ENCODE data around the gene MAD2L1BP. TPM values are rescaled to one million over a fixed set of nuclear protein-coding genes. Genes with fewer than 3 reads are reported as not detected.
"Not testable (repeated sequence)": the region's sequence is repeated elsewhere in the genome, so short reads cannot be mapped to it uniquely, and the experiment has no call there.

The MAD2L1BP gene
- total RNA-seq, 2 donors from 2014 or later = 11.3 to 24.8 TPM

DNA sequence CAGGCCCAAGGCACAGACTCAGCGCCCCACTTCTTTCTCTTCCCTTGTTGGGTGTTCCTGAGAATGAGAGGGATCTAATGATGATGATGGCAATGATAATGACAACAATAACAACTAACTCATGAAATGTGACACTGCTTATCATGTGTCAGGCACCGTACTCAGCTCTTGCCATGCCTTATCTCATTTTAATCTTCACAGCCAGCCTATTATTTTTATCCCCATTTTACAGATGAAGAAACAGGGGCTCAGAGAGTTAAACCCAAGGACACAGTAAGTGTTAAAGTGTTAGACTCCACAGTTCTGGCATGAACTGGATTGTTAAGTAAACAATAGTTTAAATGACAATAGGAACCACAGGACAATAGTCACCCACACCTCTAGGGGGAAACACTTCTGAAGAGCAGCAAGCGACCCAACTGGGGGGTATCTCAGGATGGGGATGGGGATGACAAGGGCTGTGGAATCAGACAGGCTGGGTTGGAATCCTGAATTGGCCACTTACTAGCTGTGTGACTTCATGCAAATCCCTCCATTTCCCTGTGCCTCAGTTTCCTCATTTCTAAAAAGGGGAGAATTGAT lies 21.7 kb downstream of the MAD2L1BP start:
- H3K27ac ChIP-seq = no peak overlapping the region
- ATAC-seq (ENCODE audit: insufficient number of reproducible peaks, low FRiP score, low read depth) (no peak), DNase-seq (ENCODE audit: low spot score) (no peak)
- no peaks in the 10 kb centered on the region for H3K4me1 ChIP-seq (ENCODE audit: control insufficient read depth in 1 of 2, low read depth in 2 of 2)
- TF ChIP-seq, protein P1, sequence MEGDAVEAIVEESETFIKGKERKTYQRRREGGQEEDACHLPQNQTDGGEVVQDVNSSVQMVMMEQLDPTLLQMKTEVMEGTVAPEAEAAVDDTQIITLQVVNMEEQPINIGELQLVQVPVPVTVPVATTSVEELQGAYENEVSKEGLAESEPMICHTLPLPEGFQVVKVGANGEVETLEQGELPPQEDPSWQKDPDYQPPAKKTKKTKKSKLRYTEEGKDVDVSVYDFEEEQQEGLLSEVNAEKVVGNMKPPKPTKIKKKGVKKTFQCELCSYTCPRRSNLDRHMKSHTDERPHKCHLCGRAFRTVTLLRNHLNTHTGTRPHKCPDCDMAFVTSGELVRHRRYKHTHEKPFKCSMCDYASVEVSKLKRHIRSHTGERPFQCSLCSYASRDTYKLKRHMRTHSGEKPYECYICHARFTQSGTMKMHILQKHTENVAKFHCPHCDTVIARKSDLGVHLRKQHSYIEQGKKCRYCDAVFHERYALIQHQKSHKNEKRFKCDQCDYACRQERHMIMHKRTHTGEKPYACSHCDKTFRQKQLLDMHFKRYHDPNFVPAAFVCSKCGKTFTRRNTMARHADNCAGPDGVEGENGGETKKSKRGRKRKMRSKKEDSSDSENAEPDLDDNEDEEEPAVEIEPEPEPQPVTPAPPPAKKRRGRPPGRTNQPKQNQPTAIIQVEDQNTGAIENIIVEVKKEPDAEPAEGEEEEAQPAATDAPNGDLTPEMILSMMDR (IDR thresholded peaks at IDR 0.05) = no peak
- H3K27me3 ChIP-seq (replicated peaks; ENCODE audit: insufficient read depth) = no peaks in the 10 kb centered on the region
- no peaks in the 10 kb centered on the region for H3K36me3 ChIP-seq
- no peak overlapping the region for H3K4me3 ChIP-seq
- H3K9me3 ChIP-seq = no peaks in the 10 kb centered on the region

DNA sequence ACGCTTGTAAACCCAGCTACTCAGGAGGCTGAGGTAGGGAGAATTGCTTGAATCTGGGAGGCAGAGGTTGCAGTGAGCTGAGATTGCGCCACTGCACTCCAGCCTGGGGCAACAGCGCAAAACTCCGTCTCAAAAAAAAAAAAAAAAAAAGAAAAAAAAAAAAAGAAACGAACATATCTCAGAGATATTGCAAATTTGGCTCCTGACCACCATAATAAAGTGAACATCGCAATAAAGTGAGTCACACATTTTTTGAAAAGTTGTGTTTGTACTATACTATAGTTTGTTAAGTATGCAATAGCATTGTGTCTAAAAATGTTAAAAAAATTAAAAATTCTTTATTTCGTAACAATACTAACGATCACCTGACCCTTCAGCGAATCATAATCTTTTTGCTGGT lies 22.5 kb downstream of the MAD2L1BP start:
- Histone ChIP-seq H3K27me3 (replicated peaks; ENCODE audit: insufficient read depth) (no peaks in the 10 kb centered on the region), H3K4me3 (no peak overlapping the region), H3K4me1 (ENCODE audit: control insufficient read depth in 1 of 2, low read depth in 2 of 2) (no peaks in the 10 kb centered on the region), H3K27ac (no peak overlapping the region), H3K9me3 (no peaks in the 10 kb centered on the region), H3K36me3 (no peaks in the 10 kb centered on the region)
- TF ChIP-seq, protein P1 (IDR thresholded peaks at IDR 0.05) = no peak
- DNase-seq (ENCODE audit: low spot score) (no peak), ATAC-seq (ENCODE audit: insufficient number of reproducible peaks, low FRiP score, low read depth) (no peak)

DNA sequence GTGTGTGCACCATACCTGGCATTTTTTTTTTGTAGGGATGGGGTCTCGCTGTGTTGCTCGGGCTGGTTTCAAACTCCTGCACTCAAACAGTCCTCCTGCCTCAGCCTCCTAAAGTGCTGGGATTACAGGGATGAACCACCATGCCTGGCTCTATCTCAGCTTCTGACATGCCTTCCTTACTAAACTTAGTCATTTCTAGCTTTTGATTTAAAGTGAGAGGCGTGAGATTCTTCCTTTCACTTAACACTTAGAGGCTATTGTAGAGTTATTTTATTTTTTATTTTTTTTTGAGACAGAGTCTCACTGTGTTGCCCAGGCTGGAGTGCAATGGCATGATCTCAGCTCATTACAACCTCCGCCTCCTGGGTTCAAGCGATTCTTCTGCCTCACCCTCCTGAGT lies 27.3 kb downstream of the MAD2L1BP start:
- H3K27me3 ChIP-seq (replicated peaks; ENCODE audit: insufficient read depth); ATAC-seq (ENCODE audit: insufficient number of reproducible peaks, low FRiP score, low read depth); H3K4me3 ChIP-seq: not testable (repeated sequence)

DNA sequence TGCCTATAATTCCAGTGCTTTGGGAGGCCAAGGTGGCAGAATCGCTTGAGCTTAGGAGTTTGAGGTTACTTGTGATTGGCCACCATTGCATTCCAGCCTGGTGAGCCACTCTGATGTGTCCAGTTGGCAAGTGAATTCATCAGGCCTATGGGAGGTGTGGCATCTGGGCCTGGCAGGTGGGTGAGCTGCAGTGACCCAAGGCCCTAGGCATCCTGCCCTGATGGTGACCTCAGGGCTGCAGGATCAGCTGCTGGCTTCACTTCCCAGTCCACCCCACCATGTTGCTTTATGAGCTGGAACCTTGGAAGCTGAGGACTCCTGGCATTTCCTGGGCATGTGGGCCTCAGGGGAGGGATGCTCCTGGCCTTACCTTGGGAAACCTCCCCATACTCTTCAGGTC lies 29.7 kb downstream of the MAD2L1BP start:
- no peaks in the 10 kb centered on the region for H3K9me3 ChIP-seq
- TF ChIP-seq, protein P1 (IDR thresholded peaks at IDR 0.05) = no peak
- ATAC-seq (ENCODE audit: insufficient number of reproducible peaks, low FRiP score, low read depth) (no peak), DNase-seq (ENCODE audit: low spot score) (no peak)
- no peaks in the 10 kb centered on the region for H3K36me3 ChIP-seq
- no peak overlapping the region for H3K27ac ChIP-seq
- H3K27me3 ChIP-seq (replicated peaks; ENCODE audit: insufficient read depth) = no peaks in the 10 kb centered on the region
- H3K4me1 ChIP-seq (ENCODE audit: control insufficient read depth in 1 of 2, low read depth in 2 of 2) = peaks cover 16 to 34% of the 10 kb centered on the region in 2 donors
- H3K4me3 ChIP-seq = no peak overlapping the region

More for the DNA sequence above, 27.3 kb downstream of the MAD2L1BP start:
- H3K4me1 ChIP-seq (ENCODE audit: control insufficient read depth in 1 of 2, low read depth in 2 of 2); DNase-seq (ENCODE audit: low spot score); H3K36me3 ChIP-seq; H3K9me3 ChIP-seq; H3K27ac ChIP-seq: not testable (repeated sequence)

DNA sequence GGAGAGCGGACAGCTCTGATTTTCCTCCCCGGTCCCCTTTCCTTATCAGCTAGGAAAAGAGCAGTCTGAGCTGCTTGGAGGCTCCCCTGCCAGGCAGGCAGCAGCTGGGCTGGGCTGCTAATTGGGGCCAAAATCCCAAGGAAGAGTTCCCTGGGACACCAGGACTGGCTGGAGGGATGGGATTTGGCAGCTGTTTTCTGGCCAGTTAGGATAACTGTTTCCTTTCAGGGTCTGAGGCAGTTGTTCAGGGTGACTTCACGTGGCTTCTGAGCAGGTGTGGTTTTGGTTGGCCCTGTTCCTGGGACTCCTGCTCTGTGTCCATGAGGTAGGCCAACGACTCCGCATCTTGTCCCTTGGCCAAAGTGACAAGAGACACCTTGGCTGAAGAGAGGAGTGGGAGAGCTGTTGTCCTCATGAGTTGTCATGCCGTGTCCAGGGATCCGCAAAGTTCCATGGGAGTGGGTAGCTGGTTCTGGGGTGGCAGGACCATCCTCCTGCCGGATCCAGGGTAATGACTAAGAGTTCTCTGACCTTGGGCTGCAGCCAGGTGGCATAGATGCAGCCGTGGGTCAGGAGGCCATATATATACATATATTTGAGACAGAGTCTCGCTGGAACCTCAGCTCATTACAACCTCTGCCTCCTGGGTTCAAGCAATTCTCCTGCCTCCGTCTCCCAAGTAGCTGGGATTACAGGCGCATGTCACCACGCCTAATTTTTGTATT lies 30.7 kb downstream of the MAD2L1BP start:
- H3K4me3 ChIP-seq = no peak overlapping the region
- no peak overlapping the region for H3K27ac ChIP-seq
- no peaks in the 10 kb centered on the region for H3K27me3 ChIP-seq (replicated peaks; ENCODE audit: insufficient read depth)
- TF ChIP-seq, protein P1 (IDR thresholded peaks at IDR 0.05) = no peak
- H3K4me1 ChIP-seq (ENCODE audit: control insufficient read depth in 1 of 2, low read depth in 2 of 2) = peaks cover 16 to 37% of the 10 kb centered on the region in 2 donors
- no peak for DNase-seq (ENCODE audit: low spot score)
- ATAC-seq (ENCODE audit: insufficient number of reproducible peaks, low FRiP score, low read depth) = no peak
- H3K9me3 ChIP-seq = no peaks in the 10 kb centered on the region
- H3K36me3 ChIP-seq = peaks cover 7% of the 10 kb centered on the region

Measured in thoracic aorta (tissue), 2 donors.